GM19240 (cell line): ENCODE data around the gene MB21D2.

ENCODE experiments used
- DNase-seq: peaks from one replicate; pipeline ENCODE4 v3.0.0; 2011; ENCODE audit warnings: low spot score; ENCODE audit not compliant: insufficient read length

MB21D2 gene

GRCh38 chr3:192923731-192924130 lies 6.1 kb upstream of the MB21D2 start:
- DNase-seq: no peak

GRCh38 chr3:192921793-192922192 lies 4.1 kb upstream of the MB21D2 start:
- no peak for DNase-seq

DNA sequence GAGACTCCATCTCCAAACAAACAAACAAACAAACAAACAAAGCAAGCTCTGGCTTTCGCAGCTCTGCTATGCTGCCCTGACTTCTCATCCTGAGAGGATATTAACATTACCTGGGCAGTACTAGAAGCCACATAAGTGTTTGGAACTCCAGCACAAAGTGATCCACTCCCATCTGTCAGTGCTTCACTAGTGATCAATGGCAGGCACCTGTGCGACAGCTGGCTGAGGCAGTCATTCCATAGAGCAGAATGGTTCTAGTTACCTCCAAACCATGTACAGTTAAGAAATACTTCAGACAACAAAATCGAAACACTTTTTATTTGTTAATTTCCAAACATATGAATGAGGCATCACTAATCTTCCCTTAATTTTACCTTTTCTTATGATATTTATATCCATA lies 2.8 kb upstream of the MB21D2 start:
- DNase-seq: no peak

GRCh38 chr3:192919901-192920300 lies 2.2 kb upstream of the MB21D2 start:
- no peak for DNase-seq

- DNase-seq: no peak
Observed at GRCh38 chr3:192918275-192918588, 576 bp upstream of the MB21D2 start.

DNA sequence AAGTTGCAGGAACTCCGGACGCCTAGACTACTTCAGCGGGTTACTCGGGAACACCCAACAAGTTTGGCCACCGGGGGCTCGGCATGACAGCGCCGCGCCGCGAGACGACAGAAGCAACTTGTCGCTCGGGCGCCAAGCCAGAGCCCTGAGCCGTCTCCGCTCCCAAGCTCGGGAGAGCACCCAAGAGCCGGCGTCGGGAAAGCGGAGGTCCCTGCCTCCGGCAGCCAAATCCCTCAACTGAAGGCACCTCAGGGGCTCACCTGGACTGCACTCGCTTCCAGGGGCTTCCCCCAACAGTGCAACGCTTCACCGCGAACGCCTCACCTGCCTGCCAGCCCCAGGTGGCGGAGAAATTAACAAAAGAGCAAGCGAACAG lies 640 bp downstream of the MB21D2 start:
- no peak for DNase-seq

DNA sequence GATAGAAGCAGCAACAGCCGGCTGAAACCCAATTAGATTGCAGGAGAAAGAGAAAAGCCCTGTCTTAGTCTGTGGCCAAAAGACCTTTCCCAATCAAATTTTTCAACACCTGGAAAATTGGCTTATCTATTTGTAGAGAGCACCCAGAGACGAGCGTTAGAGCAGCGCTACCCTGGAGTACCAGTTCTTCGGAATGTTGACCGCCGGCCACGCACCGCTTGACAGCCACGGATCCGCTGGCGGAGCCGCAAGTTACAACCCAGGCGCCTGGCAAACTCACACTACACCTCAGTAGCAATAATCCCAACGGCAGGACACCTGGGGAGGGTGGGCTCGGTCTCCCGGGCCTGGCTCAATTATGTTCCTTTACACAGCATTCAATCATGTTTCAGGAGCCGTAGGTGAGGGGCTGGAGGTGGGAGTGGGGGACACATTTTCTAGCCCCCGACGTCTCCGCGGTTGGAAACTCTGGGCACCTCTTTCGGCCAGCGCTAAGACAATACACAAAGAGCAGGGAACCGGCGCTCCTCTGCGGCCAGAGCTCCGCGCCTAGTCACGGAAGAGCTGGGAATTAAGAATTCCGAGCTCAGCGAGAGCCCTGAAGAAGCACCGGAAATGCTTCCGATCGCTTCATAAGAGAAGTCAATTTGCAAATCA lies 1.2 kb downstream of the MB21D2 start:
- DNase-seq: no peak

- no peak for DNase-seq
Observed at GRCh38 chr3:192915722-192916121, 1.9 kb downstream of the MB21D2 start.

GRCh38 chr3:192915304-192915703 lies 2.4 kb downstream of the MB21D2 start:
- no peak for DNase-seq

DNA sequence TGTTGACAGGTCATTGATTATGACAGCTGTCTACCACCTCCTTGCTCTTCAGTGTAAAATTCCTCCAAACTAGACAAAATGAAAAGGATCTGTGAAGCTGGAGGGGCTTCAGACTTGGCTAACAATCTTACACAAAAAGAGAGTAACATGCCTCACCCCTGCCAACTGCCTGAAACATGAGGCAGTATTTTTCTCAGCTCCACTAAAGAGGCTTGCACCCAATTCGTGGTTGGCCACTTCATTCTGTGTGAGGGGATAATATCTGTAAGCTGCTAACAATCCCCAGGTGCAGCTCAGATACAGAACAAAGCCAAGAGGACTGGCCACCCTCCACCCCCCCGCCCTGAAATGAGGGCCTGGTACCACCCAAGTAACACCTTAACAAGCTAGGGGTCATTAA lies 2.8 kb downstream of the MB21D2 start:
- no peak for DNase-seq

DNA sequence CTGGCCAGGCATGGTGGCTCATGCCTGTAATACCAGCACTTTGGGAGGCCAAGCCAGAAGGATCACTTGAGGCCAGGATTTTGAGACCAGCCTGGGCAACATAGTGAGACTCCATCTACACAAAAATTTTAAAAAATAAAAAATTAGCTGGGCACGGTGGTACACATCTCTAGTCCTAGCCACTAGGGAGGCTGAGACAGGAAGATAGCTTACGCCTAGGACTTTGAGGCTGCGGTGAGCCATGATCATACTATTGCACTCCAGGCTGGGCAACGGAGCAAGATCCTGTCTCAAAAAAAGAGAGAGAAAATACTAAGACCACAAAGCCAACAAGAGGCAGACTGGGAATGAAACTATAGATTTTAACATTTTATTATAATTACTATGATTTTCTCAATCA lies 4.1 kb downstream of the MB21D2 start:
- DNase-seq: no peak

- no peak for DNase-seq
Observed at GRCh38 chr3:192911293-192911692, 6.4 kb downstream of the MB21D2 start.

- no peak for DNase-seq
Observed at GRCh38 chr3:192907784-192908183, 9.9 kb downstream of the MB21D2 start.

DNA sequence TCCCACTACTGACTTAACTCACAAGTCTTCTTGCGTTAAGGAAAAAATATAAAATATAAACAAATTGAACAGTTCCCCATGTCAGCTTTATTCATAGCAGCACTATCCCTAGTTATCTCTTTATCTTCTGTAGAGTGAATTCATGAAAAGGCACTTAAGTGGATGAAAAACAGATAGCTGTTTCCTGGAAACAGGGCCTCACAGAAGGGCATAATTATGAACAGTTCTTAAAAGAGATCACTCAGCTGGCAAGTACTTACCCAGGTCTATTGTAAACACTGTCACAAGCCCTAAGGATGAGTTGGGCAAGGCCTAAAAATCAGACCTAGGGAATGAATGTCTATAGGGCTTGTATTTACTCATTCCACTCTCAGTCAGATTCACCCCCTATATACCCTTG lies 10.7 kb downstream of the MB21D2 start:
- no peak for DNase-seq

- DNase-seq: no peak
Observed at GRCh38 chr3:192905980-192906678, 11.5 kb downstream of the MB21D2 start.

- DNase-seq: no peak
Observed at GRCh38 chr3:192904632-192905289, 12.9 kb downstream of the MB21D2 start.

- DNase-seq: no peak
Observed at GRCh38 chr3:192902549-192902948, 15.1 kb downstream of the MB21D2 start.

GRCh38 chr3:192901435-192901834 lies 16.2 kb downstream of the MB21D2 start:
- DNase-seq: no peak

- DNase-seq: no peak
Observed at GRCh38 chr3:192899540-192899982, 18.1 kb downstream of the MB21D2 start.

DNA sequence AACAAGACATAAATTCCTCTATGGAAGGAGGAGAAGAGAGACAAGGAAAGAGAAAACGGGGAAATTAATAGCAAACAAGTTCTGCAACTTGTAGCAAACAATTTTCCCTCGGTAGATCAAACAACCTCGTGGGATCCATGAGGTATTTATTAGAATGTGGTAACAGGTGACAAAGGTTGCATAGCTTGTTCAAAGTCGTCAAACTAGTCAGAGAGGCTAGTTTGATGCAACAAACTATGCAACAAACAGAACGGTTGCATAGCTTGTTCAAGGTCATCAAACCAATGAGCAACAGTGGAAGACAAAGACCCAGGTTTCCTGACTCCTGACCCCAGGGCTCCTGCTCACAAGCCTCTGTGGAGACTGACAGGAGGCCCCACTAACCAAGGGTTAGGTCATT lies 20.7 kb downstream of the MB21D2 start:
- DNase-seq: no peak

DNA sequence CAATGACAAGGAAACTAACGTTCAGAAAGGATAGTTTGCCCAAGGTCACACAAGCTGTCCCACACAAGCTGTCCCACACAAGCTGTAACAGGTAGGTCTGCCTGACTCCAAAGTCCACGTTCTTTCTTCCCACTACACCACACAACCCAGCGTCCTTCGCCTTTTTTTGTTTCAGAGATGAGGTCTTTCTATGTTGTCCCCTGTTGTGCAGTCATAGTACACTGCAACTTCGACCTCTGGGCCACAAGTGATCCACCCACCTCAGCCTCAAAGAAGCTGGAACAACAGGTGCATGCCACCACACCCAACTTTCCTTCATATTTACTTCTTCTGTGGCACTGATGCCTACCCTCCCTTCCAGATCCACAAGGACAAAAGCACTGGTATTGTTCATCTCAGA lies 21.4 kb downstream of the MB21D2 start:
- DNase-seq: no peak

GRCh38 chr3:192894676-192895075 lies 23.0 kb downstream of the MB21D2 start:
- DNase-seq: no peak
